Stimulated activated naive B cell treated with anti-CD40 and anti-IgM and Interleukin-4, amounts not matched to agents 10 μg/mL and 1 μg/mL and 100 μg/mL, for 72 hours (primary cell): ENCODE measurements around the gene ADGRB3.
"Not testable (repeated sequence)": the region's sequence is repeated elsewhere in the genome, so short reads cannot be mapped to it uniquely, and the experiment has no call there.

Experiments used
- ATAC-seq, 2 donors: fragments of 150-1000 bp; cut with Tn5 transposase; replicated peaks; 2 replicates each; pipeline ENCODE4 v1.10.0; 2021; ENCODE audit warnings: moderate library complexity in 1 of 2
- DNase-seq: peaks from one replicate; pipeline ENCODE4 v3.0.0; 2021
- H3K27ac Mint-ChIP-seq: one replicate; pipeline ENCODE4 v1.8.0; 2022; ENCODE audit warnings: mild to moderate bottlenecking, mixed read lengths
- H3K27me3 Mint-ChIP-seq, 2 donors: one replicate each; pipeline ENCODE4 v1.8.0; 2022; ENCODE audit warnings: mixed read lengths in 2 of 2
- H3K36me3 Mint-ChIP-seq, 2 donors: one replicate each; pipeline ENCODE4 v1.8.0; 2022; ENCODE audit warnings: mixed read lengths in 2 of 2, mild to moderate bottlenecking in 1 of 2
- H3K4me1 Mint-ChIP-seq, 2 donors: one replicate each; pipeline ENCODE4 v1.8.0; 2022; ENCODE audit warnings: mixed read lengths in 2 of 2, mild to moderate bottlenecking in 1 of 2
- H3K4me3 Mint-ChIP-seq, 2 donors: one replicate each; pipeline ENCODE4 v1.8.0; 2022; ENCODE audit warnings: mild to moderate bottlenecking in 2 of 2, mixed read lengths in 2 of 2, moderate library complexity in 1 of 2
- H3K9me3 Mint-ChIP-seq, 2 donors: one replicate each; pipeline ENCODE4 v1.8.0; 2022; ENCODE audit warnings: mixed read lengths in 2 of 2, mild to moderate bottlenecking in 1 of 2

The ADGRB3 gene

DNA sequence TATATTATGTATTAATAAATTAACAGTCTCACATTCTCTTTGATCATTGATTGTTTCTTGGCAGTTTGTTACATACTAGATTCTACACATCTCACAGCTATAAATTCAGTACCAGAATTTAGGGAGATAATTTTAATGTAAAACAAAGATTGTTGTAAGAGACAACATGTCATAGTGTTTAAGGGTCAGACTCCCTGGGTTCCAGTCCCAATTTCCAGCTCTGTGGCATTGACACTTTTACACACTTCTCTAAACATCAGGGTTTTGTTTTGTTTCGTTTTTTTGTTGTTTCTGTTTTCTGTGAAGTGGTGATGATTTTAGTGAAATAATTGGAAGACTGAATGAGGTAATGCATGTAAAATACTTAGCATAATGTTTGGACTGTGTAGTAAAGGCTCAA is 19.9 kb downstream of the ADGRB3 start:
- Mint-ChIP-seq H3K27me3 (no peaks in the 10 kb centered on the region), H3K36me3 (no peaks in the 10 kb centered on the region), H3K27ac (no peak overlapping the region), H3K4me3 (no peak overlapping the region), H3K4me1 (no peaks in the 10 kb centered on the region), H3K9me3 (no peaks in the 10 kb centered on the region)
- ATAC-seq, result no peak
- no peak for DNase-seq

- Mint-ChIP-seq H3K27ac (no peak overlapping the region), H3K9me3 (no peaks in the 10 kb centered on the region), H3K27me3 (no peaks in the 10 kb centered on the region), H3K4me1 (no peaks in the 10 kb centered on the region), H3K36me3 (no peaks in the 10 kb centered on the region), H3K4me3 (no peak overlapping the region)
- ATAC-seq (no peak), DNase-seq (no peak)
Measured at GRCh38 chr6:68657374-68658139, 22.5 kb downstream of the ADGRB3 start.

GRCh38 chr6:68658338-68658737 is 23.3 kb downstream of the ADGRB3 start:
- DNase-seq, result no peak
- Mint-ChIP-seq H3K4me3 (no peak overlapping the region), H3K27ac (no peak overlapping the region), H3K36me3 (no peaks in the 10 kb centered on the region), H3K9me3 (no peaks in the 10 kb centered on the region), H3K4me1 (no peaks in the 10 kb centered on the region), H3K27me3 (no peaks in the 10 kb centered on the region)
- no peak for ATAC-seq

DNA sequence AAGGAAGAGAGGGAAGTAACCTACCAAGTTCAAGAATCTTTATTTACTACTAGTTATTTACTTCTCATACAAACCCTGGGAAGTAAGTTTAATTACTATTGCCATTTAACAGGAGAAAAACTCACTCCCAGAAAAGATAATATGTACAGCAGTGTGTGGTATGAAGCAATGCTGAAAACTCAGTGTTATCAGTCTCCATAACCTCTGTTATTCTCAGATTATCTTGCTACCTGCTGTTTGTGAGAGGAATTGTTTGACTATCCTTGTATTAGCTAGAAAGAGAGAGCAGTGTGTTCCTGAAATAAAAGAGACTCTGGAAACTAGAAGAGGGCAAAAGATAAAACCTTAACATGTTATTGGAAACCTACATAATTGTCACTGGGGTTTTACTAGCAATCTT is 38.2 kb downstream of the ADGRB3 start:
- Mint-ChIP-seq H3K36me3 (no peaks in the 10 kb centered on the region), H3K4me3 (no peak overlapping the region), H3K4me1 (no peaks in the 10 kb centered on the region), H3K27me3 (no peaks in the 10 kb centered on the region), H3K9me3 (peaks cover 0 to 13% of the 10 kb centered on the region in 2 donors), H3K27ac (no peak overlapping the region)
- DNase-seq (no peak), ATAC-seq (no peak)

DNA sequence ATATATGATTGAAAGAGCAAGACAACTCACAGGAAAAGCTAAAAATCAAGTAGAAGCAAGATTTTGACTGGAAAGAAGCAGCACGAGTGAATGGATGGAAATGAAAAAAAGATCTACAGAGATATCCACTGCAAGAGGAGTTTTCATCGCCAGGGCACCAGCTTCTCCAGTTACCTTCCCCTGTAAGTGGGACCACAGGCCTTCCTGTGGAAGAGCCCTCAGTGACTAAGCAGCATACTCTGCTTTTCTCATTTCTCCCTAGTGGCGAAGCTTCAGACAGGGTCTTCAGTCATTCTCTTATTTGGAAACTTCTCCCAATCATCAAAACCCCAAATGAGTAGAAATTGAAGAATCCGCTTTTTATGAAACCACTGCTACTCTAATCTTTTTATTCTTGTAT is 40.5 kb downstream of the ADGRB3 start:
- ATAC-seq (no peak), DNase-seq (no peak)
- Mint-ChIP-seq H3K4me1 (no peaks in the 10 kb centered on the region), H3K27ac (no peak overlapping the region), H3K36me3 (no peaks in the 10 kb centered on the region), H3K27me3 (no peaks in the 10 kb centered on the region), H3K9me3 (peaks cover 5 to 10% of the 10 kb centered on the region in 2 donors), H3K4me3 (no peak overlapping the region)

- not testable (repeated sequence) for H3K9me3 Mint-ChIP-seq, H3K4me3 Mint-ChIP-seq, H3K27me3 Mint-ChIP-seq, H3K27ac Mint-ChIP-seq, H3K4me1 Mint-ChIP-seq, DNase-seq, H3K36me3 Mint-ChIP-seq, ATAC-seq
Measured at GRCh38 chr6:68676094-68676493, 41.0 kb downstream of the ADGRB3 start.

- Mint-ChIP-seq H3K27me3 (no peaks in the 10 kb centered on the region), H3K4me3 (no peak overlapping the region), H3K27ac (no peak overlapping the region), H3K36me3 (no peaks in the 10 kb centered on the region), H3K9me3 (peaks cover 2 to 5% of the 10 kb centered on the region in 2 donors), H3K4me1 (no peaks in the 10 kb centered on the region)
- DNase-seq, result no peak
- no peak for ATAC-seq
Measured at GRCh38 chr6:68677058-68677457, 42.0 kb downstream of the ADGRB3 start.

GRCh38 chr6:68679399-68679798 is 44.3 kb downstream of the ADGRB3 start:
- Mint-ChIP-seq H3K36me3 (no peaks in the 10 kb centered on the region), H3K4me3 (no peak overlapping the region), H3K27me3 (no peaks in the 10 kb centered on the region), H3K4me1 (no peaks in the 10 kb centered on the region), H3K27ac (no peak overlapping the region), H3K9me3 (peaks cover 0 to 5% of the 10 kb centered on the region in 2 donors)
- DNase-seq, result no peak
- ATAC-seq, result no peak

DNA sequence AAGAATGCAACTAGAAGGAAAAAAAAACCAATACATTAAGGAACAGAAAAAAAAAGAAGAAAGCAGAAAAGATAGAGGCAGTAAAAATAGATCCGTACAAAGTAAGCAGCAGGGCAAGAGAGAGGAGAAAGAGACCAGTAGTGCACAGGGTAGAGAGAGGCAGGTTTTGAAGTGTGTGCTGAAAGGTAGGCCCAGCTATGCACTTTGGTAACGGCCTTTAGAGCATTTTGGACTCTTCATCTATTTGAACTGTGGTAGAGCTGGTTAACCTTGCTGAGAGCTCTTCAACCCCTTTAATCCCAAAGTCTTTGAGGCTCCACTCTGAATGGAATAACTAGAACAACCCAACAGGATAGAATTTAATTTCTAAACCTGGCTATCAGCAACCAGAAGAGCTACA is 45.2 kb downstream of the ADGRB3 start:
- no peak overlapping the region for H3K4me3 Mint-ChIP-seq
- peaks cover 0 to 5% of the 10 kb centered on the region in 2 donors for H3K9me3 Mint-ChIP-seq
- DNase-seq (no peak), ATAC-seq (no peak)
- no peak overlapping the region for H3K27ac Mint-ChIP-seq
- no peaks in the 10 kb centered on the region for H3K4me1 Mint-ChIP-seq
- H3K36me3 Mint-ChIP-seq, result no peaks in the 10 kb centered on the region
- no peaks in the 10 kb centered on the region for H3K27me3 Mint-ChIP-seq

GRCh38 chr6:68689910-68690309 is 54.8 kb downstream of the ADGRB3 start:
- no peaks in the 10 kb centered on the region for H3K4me1 Mint-ChIP-seq
- no peak for ATAC-seq

DNA sequence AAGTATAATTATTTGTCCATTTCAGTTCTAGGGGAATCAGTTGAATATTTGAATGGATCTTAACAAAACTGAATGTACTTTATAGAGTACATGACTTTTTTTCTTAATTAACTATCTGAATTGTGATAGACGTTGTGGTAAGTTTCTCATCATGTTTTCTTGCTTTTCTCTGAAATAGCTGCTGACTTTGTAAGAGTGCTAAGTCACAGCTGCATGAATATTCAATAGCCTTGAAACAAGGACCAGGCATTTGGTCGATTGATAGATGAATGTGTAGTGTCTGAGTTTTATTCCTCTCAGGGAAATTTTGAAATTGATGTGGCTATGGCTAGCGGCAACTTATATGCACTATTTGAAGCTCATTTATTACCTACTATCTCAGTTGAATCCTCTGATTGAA is 56.0 kb downstream of the ADGRB3 start:
- DNase-seq (no peak), ATAC-seq (no peak)
- H3K36me3 Mint-ChIP-seq, result no peaks in the 10 kb centered on the region
- H3K27me3 Mint-ChIP-seq, result no peaks in the 10 kb centered on the region
- H3K9me3 Mint-ChIP-seq, result peaks cover 0 to 2% of the 10 kb centered on the region in 2 donors
- H3K4me1 Mint-ChIP-seq, result no peaks in the 10 kb centered on the region
- H3K4me3 Mint-ChIP-seq, result no peak overlapping the region
- H3K27ac Mint-ChIP-seq, result no peak overlapping the region

More at GRCh38 chr6:68689910-68690309, 54.8 kb downstream of the ADGRB3 start:
- no peak for DNase-seq
- H3K27ac Mint-ChIP-seq, result no peak overlapping the region
- H3K27me3 Mint-ChIP-seq, result no peaks in the 10 kb centered on the region
- no peaks in the 10 kb centered on the region for H3K9me3 Mint-ChIP-seq
- H3K36me3 Mint-ChIP-seq, result no peaks in the 10 kb centered on the region
- no peak overlapping the region for H3K4me3 Mint-ChIP-seq

DNA sequence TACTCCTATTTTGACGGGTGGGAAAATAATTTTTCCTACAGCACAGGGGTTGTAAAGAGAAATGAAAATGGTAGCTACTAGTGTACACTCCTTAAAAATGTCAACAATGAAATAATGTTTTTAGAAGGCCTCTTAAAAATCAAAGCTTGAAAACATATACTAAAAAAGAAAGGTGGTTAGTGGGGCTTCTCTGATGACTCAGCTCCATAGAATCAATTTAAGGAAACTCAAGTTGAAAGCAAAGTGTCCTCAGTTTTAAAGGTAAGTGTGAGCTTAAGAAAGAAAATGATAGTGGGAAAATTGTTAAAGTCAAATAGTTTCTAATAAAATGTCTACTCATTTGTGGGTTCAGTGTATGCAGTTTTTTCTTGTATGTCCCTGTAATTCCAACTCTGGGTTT is 58.2 kb downstream of the ADGRB3 start:
- H3K27ac Mint-ChIP-seq, result no peak overlapping the region
- H3K27me3 Mint-ChIP-seq, result no peaks in the 10 kb centered on the region
- no peaks in the 10 kb centered on the region for H3K4me1 Mint-ChIP-seq
- H3K36me3 Mint-ChIP-seq, result no peaks in the 10 kb centered on the region
- DNase-seq, result no peak
- no peak for ATAC-seq
- H3K4me3 Mint-ChIP-seq, result no peak overlapping the region
- H3K9me3 Mint-ChIP-seq, result peaks cover 0 to 2% of the 10 kb centered on the region in 2 donors

DNA sequence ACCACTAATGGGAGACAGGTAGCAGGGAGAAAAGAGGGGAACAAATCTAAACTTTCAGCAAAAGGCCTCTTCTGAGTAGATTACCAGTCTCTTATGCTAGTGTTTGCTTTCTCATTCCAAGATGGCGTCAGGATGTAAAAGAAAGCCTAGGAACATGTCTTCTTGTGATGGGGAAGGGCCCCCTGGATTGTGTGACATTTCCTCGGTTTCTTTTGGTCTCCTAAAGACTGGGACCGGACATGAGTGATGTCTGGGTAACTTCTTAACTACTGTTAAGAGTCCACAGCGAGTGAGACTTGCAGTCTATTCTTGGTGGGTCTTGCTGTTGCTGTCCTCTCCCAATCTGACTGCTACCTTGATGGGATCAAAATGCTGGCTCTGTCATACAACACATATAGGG is 60.3 kb downstream of the ADGRB3 start:
- DNase-seq (no peak), ATAC-seq (no peak)
- Mint-ChIP-seq H3K27me3 (no peaks in the 10 kb centered on the region), H3K9me3 (peaks cover 0 to 2% of the 10 kb centered on the region in 2 donors), H3K4me1 (no peaks in the 10 kb centered on the region), H3K4me3 (no peak overlapping the region), H3K36me3 (no peaks in the 10 kb centered on the region), H3K27ac (no peak overlapping the region)

DNA sequence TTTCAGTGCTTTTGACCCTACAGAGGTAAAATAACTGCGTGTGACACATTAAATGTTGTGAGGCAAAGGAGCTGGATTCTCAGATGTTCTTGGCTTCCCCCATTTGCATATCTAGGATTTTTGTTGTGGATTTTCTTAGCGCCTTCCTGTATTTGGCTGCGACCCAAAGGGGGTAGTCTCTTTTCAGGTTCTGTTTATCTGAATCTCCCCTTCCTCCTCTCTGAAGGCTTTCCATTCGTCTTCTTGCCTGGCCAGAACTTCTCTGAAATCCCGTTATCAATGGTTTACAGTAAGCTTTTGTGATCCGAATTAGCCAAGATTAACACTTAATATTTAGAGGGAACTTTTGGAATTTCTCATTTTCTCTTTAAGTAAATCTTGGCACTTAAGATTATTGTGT is 60.8 kb downstream of the ADGRB3 start:
- H3K9me3 Mint-ChIP-seq, result peaks cover 0 to 2% of the 10 kb centered on the region in 2 donors
- no peak for ATAC-seq
- no peaks in the 10 kb centered on the region for H3K4me1 Mint-ChIP-seq
- no peak for DNase-seq
- no peak overlapping the region for H3K27ac Mint-ChIP-seq
- no peaks in the 10 kb centered on the region for H3K27me3 Mint-ChIP-seq
- no peaks in the 10 kb centered on the region for H3K36me3 Mint-ChIP-seq
- H3K4me3 Mint-ChIP-seq, result no peak overlapping the region

- Mint-ChIP-seq H3K4me1 (no peaks in the 10 kb centered on the region), H3K27me3 (no peaks in the 10 kb centered on the region), H3K9me3 (peaks cover 0 to 2% of the 10 kb centered on the region in 2 donors), H3K27ac (no peak overlapping the region), H3K36me3 (no peaks in the 10 kb centered on the region), H3K4me3 (no peak overlapping the region)
- ATAC-seq (no peak), DNase-seq (no peak)
Measured at GRCh38 chr6:68697394-68697793, 62.3 kb downstream of the ADGRB3 start.
